Measurements from ENCODE around the gene NOX4.

Gene NOX4

GRCh38 chr11:89490981-89491690 is at the start of gene NOX4:
Gene NOX4, minus strand, starts transcription at chr11:89491375. Its CDS starts 129 bp downstream, at chr11:89491246.
- DNase-seq (ENCODE audit: low read depth): peak; percentile 9

DNA sequence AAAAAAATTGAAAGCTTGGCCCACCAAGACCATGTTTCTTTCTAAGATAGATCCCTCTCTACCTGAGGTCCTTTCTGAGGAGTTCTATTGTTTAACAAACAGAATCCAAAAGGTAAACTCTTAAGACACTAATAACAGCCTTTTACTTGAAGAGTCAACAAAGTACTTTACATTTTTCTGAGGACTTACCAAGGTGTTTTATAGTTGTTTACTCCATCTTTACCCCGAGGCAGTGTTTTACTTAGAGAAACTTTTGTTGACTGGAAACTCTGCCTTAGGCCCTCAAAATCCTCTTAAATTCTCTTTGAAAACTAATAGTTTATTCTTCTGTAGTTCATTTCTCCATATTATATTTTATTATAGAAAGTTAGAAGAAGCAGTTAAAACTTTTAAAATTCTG is 49.7 kb upstream of the NOX4 start:
- no peak for DNase-seq (ENCODE audit: low read depth)

- no peak for DNase-seq (ENCODE audit: low read depth)
Observed at GRCh38 chr11:89537936-89538335, 46.8 kb upstream of the NOX4 start.

DNA sequence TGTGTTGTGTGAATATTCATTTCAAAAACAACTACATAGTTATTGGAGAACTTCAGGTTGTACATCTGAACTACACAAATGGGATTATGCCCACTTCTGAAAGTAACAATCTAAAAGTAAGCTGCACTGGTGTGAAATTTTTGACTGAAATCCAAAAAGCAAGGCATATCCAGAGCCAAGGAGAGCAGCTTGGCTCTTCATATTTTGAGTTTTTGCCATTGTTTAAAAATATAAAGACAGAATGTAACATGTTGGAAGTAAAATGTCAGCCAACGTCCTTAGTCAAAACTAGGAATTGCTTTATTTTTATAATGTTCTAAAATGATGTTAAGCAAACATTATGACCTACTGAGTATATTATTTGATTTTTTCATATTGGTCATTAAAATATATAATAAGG is 45.8 kb upstream of the NOX4 start:
- DNase-seq (ENCODE audit: low read depth): no peak

- DNase-seq (ENCODE audit: low read depth): no peak
Observed at GRCh38 chr11:89535221-89535620, 44.0 kb upstream of the NOX4 start.

GRCh38 chr11:89529626-89530380 is 38.6 kb upstream of the NOX4 start:
- no peak for DNase-seq (ENCODE audit: low read depth)

DNA sequence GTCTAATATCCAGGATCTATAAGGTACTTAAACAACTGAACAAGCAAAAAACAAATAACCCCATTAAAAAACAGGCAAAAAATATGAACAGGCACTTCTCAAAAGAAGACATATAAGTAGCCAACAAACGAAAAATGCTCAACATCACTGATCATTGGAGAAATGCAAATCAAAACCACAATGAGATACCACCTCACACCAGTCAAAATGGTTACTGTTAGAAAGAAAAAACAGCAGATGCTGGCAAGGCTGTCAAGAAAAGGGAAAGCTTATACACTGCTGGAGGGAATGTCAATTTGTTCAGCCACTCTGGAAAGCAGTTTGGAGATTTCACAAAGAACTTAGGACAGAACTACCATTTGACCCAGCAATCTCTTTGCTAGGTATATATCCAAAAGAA is 30.6 kb upstream of the NOX4 start:
- no peak for DNase-seq (ENCODE audit: low read depth)

GRCh38 chr11:89521294-89521693 is 30.1 kb upstream of the NOX4 start:
- no peak for DNase-seq (ENCODE audit: low read depth)

DNA sequence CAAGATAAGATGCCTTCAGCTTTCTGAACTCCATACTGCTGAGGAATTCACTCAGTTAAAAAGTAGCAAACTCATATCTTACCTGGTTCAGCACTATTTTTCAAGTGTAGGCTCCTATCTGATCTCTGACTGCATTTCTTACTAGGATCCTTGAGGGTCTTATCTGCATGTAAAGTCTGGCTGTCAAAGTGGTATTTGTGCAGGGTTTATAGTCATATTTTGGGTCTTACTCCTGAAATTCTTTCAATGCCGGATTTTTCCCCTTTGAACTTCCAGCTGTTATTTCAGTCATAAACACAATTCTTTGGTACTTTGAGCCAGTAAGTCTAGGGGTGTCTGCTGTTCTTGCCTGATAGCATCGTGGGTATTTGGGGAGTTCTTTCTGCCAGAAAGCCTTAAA is 25.3 kb upstream of the NOX4 start:
- no peak for DNase-seq (ENCODE audit: low read depth)

GRCh38 chr11:89508544-89508943 is 17.4 kb upstream of the NOX4 start:
- DNase-seq (ENCODE audit: low read depth): no peak

- DNase-seq (ENCODE audit: low read depth): no peak
Observed at GRCh38 chr11:89504270-89504669, 13.1 kb upstream of the NOX4 start.

GRCh38 chr11:89503422-89503821 is 12.2 kb upstream of the NOX4 start:
- no peak for DNase-seq (ENCODE audit: low read depth)

- no peak for DNase-seq (ENCODE audit: low read depth)
Observed at GRCh38 chr11:89502301-89502700, 11.1 kb upstream of the NOX4 start.

GRCh38 chr11:89500336-89500735 is 9.2 kb upstream of the NOX4 start:
- no peak for DNase-seq (ENCODE audit: low read depth)

GRCh38 chr11:89498845-89499448 is 7.8 kb upstream of the NOX4 start:
- DNase-seq (ENCODE audit: low read depth): no peak

- peak; percentile 40 for DNase-seq (ENCODE audit: low read depth)
Observed at GRCh38 chr11:89495951-89496350, 4.8 kb upstream of the NOX4 start.

DNA sequence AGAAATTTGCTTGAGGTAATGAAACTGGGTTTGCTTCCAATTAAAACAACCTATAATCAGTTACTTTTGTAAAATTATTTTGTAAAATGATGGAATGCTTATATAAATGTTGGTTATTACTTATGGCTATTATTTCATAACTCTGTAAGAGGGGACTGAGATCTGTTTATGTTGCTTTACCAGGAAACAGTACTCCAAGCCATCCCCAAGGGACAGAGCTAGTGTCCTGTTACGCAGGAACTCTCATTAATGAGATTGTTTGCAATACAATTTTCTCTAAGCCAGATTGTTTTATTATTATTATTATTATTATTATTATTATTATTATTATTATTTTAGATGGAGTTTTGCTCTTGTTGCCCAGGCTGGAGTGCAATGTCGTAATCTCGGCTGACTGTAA is 2.3 kb upstream of the NOX4 start:
- no peak for DNase-seq (ENCODE audit: low read depth)

DNA sequence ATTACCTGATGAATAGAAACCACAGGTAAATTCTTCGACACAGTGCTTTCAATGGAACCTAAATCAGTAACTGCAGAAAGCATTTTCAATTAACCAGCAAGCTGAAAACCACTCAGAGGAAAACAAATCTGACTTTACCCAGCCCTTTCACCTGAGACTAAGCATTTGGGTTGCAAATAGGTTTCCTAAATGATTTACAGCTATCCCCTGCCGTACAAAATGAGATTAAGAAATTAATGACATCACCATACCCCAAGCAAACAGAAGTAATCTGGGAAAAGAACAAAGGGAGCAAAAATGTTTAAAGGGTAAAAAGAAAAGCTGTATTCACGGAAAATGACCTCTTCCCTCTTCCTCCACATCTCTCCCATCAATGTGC is 584 bp downstream of the NOX4 start:
- no peak for DNase-seq (ENCODE audit: low read depth)

DNA sequence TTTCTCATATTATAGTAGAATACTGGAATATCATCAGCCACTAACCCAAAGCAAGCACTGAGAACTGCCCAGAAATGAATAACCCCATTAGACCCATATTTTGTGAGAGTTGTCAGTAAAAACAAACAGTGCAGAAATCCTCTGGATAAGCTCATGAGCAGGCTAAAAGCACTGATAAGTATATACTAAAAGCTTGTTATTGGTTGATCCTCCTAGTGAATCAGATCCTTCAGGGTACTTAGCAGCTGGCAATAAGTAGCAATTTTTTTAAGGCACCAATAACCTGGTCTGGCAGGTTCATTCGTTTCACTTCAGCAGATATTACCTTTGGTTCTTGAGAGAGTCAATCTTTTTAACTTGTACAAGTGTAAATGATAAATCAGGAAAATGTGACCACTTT is 1.2 kb downstream of the NOX4 start:
- DNase-seq (ENCODE audit: low read depth): no peak

DNA sequence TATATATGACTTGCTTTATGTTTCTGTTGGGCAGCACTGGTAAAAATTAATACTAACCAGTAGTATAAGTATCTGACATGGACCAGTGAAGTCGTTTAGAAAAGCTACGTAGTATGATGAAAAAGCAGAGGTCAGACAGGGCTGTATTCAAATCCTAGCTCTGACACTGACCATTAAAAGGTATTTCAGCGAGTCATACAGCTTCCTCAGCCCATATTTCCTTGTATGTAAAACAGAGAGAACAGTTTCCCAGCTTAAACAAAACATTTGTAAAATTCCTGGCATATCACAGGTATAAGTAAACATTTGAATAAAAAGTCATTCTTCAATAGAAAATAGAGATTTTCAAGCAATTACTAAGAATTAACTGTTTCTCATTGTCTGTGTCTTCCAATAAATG is 4.2 kb downstream of the NOX4 start:
- no peak for DNase-seq (ENCODE audit: low read depth)

DNA sequence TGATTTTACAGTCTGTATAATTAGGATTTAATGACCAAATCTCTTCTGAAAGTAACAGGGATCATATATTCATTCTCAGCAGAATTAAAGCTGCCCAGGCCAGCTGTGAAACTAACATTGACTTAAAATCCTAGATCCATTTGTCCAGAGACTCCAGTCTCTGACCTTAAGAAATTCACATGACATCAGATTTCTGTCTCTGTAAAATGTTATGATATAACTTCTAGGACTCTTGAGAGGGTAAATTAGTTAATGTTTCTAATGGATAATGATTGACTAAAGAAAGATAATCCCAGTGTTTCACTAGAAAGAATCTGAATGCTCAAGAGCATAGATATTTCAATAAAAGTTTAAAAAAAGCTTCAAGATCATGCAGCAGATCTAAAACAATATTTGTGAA is 6.3 kb downstream of the NOX4 start:
- DNase-seq (ENCODE audit: low read depth): no peak

GRCh38 chr11:89477175-89477574 is 14.0 kb downstream of the NOX4 start:
- no peak for DNase-seq (ENCODE audit: low read depth)

- DNase-seq (ENCODE audit: low read depth): no peak
Observed at GRCh38 chr11:89463266-89463780, 27.9 kb downstream of the NOX4 start.

Data from GM04504 (cell line).